Measurements from ENCODE around the gene NUP205.
A peak's percentile ranks its signal among the peaks of the same experiment; 100 is the strongest.
"Not testable (repeated sequence)": the region's sequence is repeated elsewhere in the genome, so short reads cannot be mapped to it uniquely, and the experiment has no call there.

NUP205 gene

GRCh38 chr7:135620980-135621850 is 63.5 kb downstream of the NUP205 start:
- H3K9me3 Mint-ChIP-seq, result no peaks in the 10 kb centered on the region
- H3K4me3 Mint-ChIP-seq, result no peak overlapping the region
- DNase-seq (peak; percentile 5), ATAC-seq (no peak)
- H3K36me3 Mint-ChIP-seq (ENCODE audit: low read depth), result peaks cover 49% of the 10 kb centered on the region
- no peaks in the 10 kb centered on the region for H3K27me3 Mint-ChIP-seq
- H3K27ac Mint-ChIP-seq, result no peak overlapping the region
- H3K4me1 Mint-ChIP-seq, result no peaks in the 10 kb centered on the region

GRCh38 chr7:135634191-135634878 is 76.6 kb downstream of the NUP205 start:
- Mint-ChIP-seq H3K27ac (no peak overlapping the region), H3K36me3 (ENCODE audit: low read depth) (peaks cover 53% of the 10 kb centered on the region)

GRCh38 chr7:135639690-135640089 is 82.0 kb downstream of the NUP205 start:
- not testable (repeated sequence) for H3K4me3 Mint-ChIP-seq, DNase-seq, H3K4me1 Mint-ChIP-seq, H3K27me3 Mint-ChIP-seq, H3K27ac Mint-ChIP-seq, ATAC-seq, H3K9me3 Mint-ChIP-seq
- H3K36me3 Mint-ChIP-seq (ENCODE audit: low read depth), result peaks cover 55% of the 10 kb centered on the region

More at GRCh38 chr7:135634191-135634878, 76.6 kb downstream of the NUP205 start:
- ATAC-seq (no peak), DNase-seq (no peak)
- no peak overlapping the region for H3K4me3 Mint-ChIP-seq
- no peaks in the 10 kb centered on the region for H3K9me3 Mint-ChIP-seq
- H3K4me1 Mint-ChIP-seq, result no peaks in the 10 kb centered on the region
- H3K27me3 Mint-ChIP-seq, result no peaks in the 10 kb centered on the region

- Mint-ChIP-seq H3K4me3 (no peak overlapping the region), H3K27ac (peak overlapping the region; percentile 12)
Measured at GRCh38 chr7:135644154-135644553, 86.4 kb downstream of the NUP205 start.

GRCh38 chr7:135644729-135645128 is 87.0 kb downstream of the NUP205 start:
- no peaks in the 10 kb centered on the region for H3K4me1 Mint-ChIP-seq
- ATAC-seq (no peak), DNase-seq (no peak)
- H3K27ac Mint-ChIP-seq, result no peak overlapping the region
- no peak overlapping the region for H3K4me3 Mint-ChIP-seq
- H3K9me3 Mint-ChIP-seq, result no peaks in the 10 kb centered on the region
- H3K36me3 Mint-ChIP-seq (ENCODE audit: low read depth), result peaks cover 55% of the 10 kb centered on the region
- no peaks in the 10 kb centered on the region for H3K27me3 Mint-ChIP-seq

More at GRCh38 chr7:135644154-135644553, 86.4 kb downstream of the NUP205 start:
- H3K4me1 Mint-ChIP-seq, result no peaks in the 10 kb centered on the region
- H3K27me3 Mint-ChIP-seq, result no peaks in the 10 kb centered on the region
- no peak for ATAC-seq
- no peak for DNase-seq
- no peaks in the 10 kb centered on the region for H3K9me3 Mint-ChIP-seq
- peaks cover 55% of the 10 kb centered on the region for H3K36me3 Mint-ChIP-seq (ENCODE audit: low read depth)

GRCh38 chr7:135645296-135645904 is 87.7 kb downstream of the NUP205 start:
- peak; percentile 46 for ATAC-seq
- Mint-ChIP-seq H3K4me3 (no peak overlapping the region), H3K36me3 (ENCODE audit: low read depth) (peaks cover 51% of the 10 kb centered on the region)

GRCh38 chr7:135647755-135648154 is 90.0 kb downstream of the NUP205 start:
- no peak for ATAC-seq
- no peaks in the 10 kb centered on the region for H3K27me3 Mint-ChIP-seq
- no peak overlapping the region for H3K27ac Mint-ChIP-seq
- DNase-seq, result no peak
- H3K9me3 Mint-ChIP-seq, result no peaks in the 10 kb centered on the region
- no peaks in the 10 kb centered on the region for H3K4me1 Mint-ChIP-seq
- no peak overlapping the region for H3K4me3 Mint-ChIP-seq
- H3K36me3 Mint-ChIP-seq (ENCODE audit: low read depth), result peaks cover 41% of the 10 kb centered on the region

More at GRCh38 chr7:135645296-135645904, 87.7 kb downstream of the NUP205 start:
- no peaks in the 10 kb centered on the region for H3K4me1 Mint-ChIP-seq
- no peaks in the 10 kb centered on the region for H3K27me3 Mint-ChIP-seq
- no peak overlapping the region for H3K27ac Mint-ChIP-seq
- H3K9me3 Mint-ChIP-seq, result no peaks in the 10 kb centered on the region
- DNase-seq, result no peak

GRCh38 chr7:135648235-135648634 is 90.5 kb downstream of the NUP205 start:
- DNase-seq (no peak), ATAC-seq (no peak)
- Mint-ChIP-seq H3K4me1 (no peaks in the 10 kb centered on the region), H3K4me3 (no peak overlapping the region), H3K27me3 (no peaks in the 10 kb centered on the region), H3K27ac (no peak overlapping the region), H3K36me3 (ENCODE audit: low read depth) (peaks cover 41% of the 10 kb centered on the region), H3K9me3 (no peaks in the 10 kb centered on the region)

GRCh38 chr7:135650831-135651573 is 93.3 kb downstream of the NUP205 start:
- H3K4me3 Mint-ChIP-seq, result no peak overlapping the region
- ATAC-seq (no peak), DNase-seq (no peak)
- H3K4me1 Mint-ChIP-seq, result no peaks in the 10 kb centered on the region
- no peaks in the 10 kb centered on the region for H3K9me3 Mint-ChIP-seq
- no peak overlapping the region for H3K27ac Mint-ChIP-seq
- H3K27me3 Mint-ChIP-seq, result no peaks in the 10 kb centered on the region
- H3K36me3 Mint-ChIP-seq (ENCODE audit: low read depth), result peaks cover 22% of the 10 kb centered on the region

GRCh38 chr7:135653340-135654080 is 95.8 kb downstream of the NUP205 start:
- no peak overlapping the region for H3K27ac Mint-ChIP-seq
- H3K27me3 Mint-ChIP-seq, result no peaks in the 10 kb centered on the region
- no peaks in the 10 kb centered on the region for H3K4me1 Mint-ChIP-seq
- peaks cover 9% of the 10 kb centered on the region for H3K36me3 Mint-ChIP-seq (ENCODE audit: low read depth)
- no peaks in the 10 kb centered on the region for H3K9me3 Mint-ChIP-seq
- H3K4me3 Mint-ChIP-seq, result no peak overlapping the region
- DNase-seq, result no peak
- no peak for ATAC-seq

- H3K4me3 Mint-ChIP-seq, result no peak overlapping the region
- no peaks in the 10 kb centered on the region for H3K27me3 Mint-ChIP-seq
- no peaks in the 10 kb centered on the region for H3K9me3 Mint-ChIP-seq
- DNase-seq (no peak), ATAC-seq (no peak)
- H3K27ac Mint-ChIP-seq, result no peak overlapping the region
- peaks cover 18% of the 10 kb centered on the region for H3K4me1 Mint-ChIP-seq
- peaks cover 8% of the 10 kb centered on the region for H3K36me3 Mint-ChIP-seq (ENCODE audit: low read depth)
Measured at GRCh38 chr7:135658564-135658963, 100.8 kb downstream of the NUP205 start.

GRCh38 chr7:135659159-135659846 is 101.6 kb downstream of the NUP205 start:
- H3K4me1 Mint-ChIP-seq, result peaks cover 25% of the 10 kb centered on the region
- no peak overlapping the region for H3K4me3 Mint-ChIP-seq
- H3K27me3 Mint-ChIP-seq, result no peaks in the 10 kb centered on the region
- H3K27ac Mint-ChIP-seq, result no peak overlapping the region
- DNase-seq (no peak), ATAC-seq (no peak)
- H3K36me3 Mint-ChIP-seq (ENCODE audit: low read depth), result peaks cover 8% of the 10 kb centered on the region
- no peaks in the 10 kb centered on the region for H3K9me3 Mint-ChIP-seq

Measured in activated naive CD8-positive, alpha-beta T cell treated with anti-CD3 and anti-CD28 coated beads, Interleukin-2, amount 50 U/mL, for 24 hours (primary cell).